COLO829 (cell line): ENCODE measurements around the gene PIGK.

ENCODE experiments used
- DNase-seq: peaks from one replicate; pipeline ENCODE4 v3.0.0; 2012; ENCODE audit warnings: low spot score

The PIGK gene

DNA sequence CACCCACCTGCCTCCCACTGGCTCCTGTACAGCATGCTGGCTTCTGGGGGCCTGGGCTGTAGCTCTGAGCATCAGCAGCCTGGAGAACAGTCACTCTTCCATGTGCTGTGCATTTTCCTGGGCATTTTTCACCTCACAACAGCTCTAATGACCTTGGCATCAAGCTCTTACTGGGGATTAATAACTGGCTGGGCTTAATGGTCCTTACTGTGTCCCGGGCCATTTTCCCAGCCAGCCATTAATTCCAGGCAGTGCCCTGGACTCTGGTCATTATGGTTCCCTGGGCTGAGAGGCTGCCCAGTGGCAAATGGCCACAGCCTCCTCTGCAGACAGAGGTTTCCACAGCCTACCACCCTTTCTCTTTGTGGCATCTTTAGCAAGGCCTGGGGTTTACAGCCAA lies 180.1 kb downstream of the PIGK start:
- no peak for DNase-seq
